HG03558 (cell line): ENCODE measurements around the gene DPF1.

ENCODE experiments used
- ATAC-seq: cut with Tn5 transposase; IDR thresholded peaks from one replicate; pipeline ENCODE4 v1.9.1; 2021; ENCODE audit warnings: moderate number of reproducible peaks; ENCODE audit not compliant: unreplicated experiment; ENCODE audit errors: extremely low read depth

DPF1 gene

DNA sequence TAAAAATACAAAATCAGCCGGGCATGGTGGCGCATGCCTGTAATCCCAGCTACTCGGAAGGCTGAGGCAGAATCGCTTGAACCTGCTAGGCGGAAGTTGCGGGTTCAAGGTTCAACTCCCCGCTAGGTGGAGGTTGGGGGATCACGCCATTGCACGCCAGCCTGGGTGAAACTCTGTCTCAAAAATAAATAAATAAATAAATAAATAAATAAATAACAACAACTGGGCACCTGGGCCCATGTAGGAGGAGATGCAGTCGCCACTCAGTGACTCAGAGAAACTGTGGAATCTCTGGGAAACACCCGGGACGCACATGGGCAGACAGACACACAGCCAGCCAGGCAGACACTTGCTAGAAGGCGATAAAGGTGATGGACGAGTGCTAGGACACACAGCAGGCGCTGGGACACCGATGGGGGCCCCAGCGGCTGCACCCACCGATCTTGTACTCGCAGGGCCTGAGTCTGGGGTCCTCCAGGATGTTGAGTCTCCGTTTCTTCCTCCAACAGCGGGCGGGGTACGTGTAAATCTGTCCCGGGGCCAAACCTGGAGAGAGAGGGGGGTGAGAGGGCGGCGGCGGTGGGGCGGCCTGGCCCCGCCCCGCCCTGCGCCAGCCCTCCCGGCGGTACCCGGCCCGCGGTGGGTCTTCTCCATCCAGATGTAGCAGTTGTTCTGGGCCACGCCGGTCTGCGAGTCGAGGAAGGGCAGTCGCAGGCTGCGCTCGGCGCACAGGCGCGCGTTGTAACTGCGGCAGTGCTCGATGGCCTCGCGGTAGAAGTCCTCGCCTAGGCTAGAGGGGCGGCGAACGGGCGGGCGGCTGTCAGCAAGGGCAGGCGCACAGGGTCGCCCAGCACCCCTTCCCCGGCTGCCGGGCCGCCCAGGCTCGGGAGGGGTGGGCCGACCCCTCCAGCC lies 1.8 kb downstream of the DPF1 start:
- no peak for ATAC-seq

DNA sequence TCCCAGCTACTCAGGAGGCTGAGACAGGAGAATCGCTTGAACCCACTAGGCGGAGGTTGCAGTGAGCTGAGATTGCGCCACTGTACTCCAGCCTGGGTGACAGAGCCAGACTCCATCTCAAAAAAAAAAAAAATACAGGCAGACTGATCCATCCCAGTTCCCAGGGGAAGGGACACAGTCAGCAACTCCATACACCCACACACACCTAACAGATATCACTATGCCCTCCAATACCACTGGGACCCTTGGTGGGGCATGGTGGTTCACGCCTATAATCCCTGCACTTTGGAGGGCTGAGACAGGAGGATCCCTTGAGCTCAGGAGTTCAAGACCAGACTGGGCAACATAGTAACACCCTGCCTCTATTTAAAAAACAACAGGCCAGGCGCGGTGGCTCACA lies 2.6 kb downstream of the DPF1 start:
- ATAC-seq: no peak

DNA sequence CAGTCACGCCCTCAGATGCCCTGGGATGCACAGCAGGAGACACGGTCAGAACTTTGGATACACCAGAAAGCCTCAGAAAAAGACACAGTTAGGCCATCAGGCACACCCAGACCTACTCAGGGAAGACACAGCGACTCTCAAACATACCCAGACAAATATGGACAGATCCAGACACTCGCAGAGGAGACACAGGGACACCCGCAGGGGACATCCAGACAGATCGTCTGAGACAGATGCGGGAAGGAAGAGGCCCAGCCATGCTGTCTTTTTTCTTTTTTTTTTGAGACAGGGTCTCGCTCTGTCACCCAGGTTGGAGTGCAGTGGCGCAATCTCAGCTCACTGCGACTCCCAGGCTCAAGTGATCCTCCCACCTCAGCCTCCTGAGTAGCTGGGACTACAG lies 4.8 kb downstream of the DPF1 start:
- no peak for ATAC-seq

DNA sequence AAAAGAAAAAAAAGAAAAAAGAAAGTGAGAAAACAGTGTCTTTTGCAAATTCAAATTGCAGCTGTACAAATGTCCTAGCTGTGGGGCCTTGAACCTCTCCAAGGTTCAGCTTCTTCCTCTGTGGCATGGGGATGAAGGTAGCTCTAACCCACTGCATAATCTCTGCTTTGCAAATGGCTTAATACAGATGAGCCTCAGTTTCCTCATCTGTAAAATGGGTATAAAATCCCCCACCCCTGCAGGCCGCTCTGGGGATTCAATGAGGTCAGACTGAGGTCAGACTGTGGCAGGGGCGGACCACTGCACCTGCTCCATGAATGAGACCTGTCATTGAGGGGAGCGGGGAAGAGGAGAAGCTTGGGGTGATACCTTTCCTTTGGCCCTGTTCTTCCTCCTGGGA lies 5.8 kb downstream of the DPF1 start:
- ATAC-seq: no peak

DNA sequence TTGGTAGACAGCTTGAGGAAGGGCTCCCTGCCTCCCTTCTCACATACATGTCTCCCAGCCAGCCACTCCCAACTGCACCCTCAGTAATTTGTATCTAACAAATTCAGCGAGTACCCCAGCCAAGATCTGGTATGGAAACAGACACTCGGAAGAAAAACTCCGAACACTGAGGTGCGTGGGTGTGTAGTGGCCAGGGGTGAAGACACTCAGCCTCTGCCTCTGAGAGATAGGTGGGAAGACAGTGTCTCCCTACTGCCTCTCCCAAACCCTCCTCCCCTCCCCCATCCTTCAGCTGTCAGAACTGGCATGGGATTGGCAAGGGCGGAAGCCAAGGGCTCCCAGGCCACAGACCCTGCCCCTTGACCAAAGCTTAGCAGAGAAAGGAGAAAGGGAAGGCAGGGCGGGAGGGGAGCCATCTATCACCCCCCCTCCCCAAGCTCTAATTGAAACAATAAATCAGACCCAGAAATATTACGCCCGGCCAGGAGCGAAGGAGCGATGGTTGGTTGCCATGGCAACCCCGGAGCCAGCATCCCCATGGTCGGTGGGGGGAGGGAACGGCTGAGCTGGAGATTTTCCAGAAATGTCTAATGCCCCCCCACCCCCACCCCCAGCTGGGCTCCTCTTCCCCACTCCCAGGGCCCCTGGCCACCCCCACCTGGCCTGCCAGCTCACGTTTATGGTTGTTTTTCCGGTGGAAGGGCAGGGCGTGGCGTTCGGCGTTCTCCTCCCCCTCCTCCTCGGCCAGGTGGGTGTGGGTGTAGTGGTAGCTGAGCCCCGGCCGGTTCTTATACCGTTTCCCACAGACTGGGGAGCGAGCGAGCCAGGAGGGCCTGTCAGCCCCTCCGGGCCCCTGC lies 7.0 kb downstream of the DPF1 start:
- ATAC-seq: no peak

DNA sequence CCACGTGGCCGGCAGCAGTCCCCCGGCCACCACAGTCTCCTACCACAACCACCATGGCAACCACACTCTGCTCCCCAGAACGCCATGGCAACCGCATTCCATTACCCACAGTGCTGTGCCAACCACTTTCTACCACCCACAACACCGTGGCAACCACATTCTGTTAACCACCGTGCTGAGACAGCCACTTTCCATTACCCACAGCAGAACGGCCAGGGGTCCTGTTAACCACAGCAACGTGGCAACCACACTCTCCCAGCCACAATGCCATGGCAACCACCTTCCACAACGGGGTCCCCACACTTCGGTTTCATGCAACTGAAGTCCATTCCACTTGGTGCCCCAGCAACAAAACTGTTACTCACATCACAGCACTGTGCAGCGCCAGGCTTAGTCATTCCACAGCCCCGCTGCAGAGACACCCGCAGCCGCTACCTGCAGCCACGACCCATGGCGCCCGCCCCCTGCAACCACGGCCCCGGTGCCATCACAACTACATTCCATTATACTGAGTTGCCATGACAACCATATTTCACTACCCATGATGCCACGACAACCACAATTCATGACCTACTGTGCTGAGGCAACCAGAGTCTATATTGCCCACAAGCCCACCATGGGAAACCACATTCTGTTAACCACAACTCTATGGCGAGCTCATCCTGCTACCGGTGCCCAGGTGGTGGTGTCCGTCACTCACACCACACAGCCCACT lies 10.0 kb downstream of the DPF1 start:
- ATAC-seq: no peak

DNA sequence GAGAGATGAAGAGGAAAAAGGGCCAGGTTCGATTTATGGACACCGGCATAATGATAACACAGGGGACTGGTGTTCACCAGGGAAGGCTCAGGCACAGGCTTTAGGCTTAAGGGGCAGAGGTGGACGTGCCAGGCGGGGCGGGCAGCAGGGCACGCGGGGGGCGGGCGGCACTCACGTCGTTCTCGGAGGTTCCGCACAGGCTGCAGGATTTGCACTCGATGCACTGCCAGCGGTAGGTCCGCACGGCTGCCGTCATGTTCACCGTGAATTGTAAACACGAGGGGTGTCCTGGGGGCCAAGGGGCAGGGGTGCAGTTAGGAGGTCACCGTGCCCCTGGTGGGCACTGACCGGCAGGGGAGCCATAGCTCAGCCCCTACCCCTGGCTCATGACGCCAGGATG lies 10.6 kb downstream of the DPF1 start:
- ATAC-seq: no peak

DNA sequence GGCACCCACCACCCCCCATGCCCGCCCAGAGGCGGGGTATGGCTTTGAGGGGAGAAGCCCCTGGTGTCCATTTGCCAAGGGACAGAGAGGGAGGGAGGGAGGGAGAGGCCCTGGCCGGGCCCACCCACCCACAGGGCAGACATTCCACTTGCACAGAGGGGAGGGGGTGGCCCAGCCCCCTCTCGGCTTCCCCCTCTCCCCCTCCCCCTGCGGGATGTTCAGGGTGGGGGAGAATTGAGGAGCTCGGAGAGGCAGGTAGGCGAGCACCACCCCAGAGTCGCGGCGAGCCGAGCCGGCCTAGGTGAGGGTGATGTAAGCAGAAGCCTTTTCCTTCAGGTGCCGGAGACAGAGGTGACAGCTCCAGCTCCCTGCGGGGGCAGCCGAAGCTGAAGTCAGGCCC lies 12.3 kb downstream of the DPF1 start:
- no peak for ATAC-seq

DNA sequence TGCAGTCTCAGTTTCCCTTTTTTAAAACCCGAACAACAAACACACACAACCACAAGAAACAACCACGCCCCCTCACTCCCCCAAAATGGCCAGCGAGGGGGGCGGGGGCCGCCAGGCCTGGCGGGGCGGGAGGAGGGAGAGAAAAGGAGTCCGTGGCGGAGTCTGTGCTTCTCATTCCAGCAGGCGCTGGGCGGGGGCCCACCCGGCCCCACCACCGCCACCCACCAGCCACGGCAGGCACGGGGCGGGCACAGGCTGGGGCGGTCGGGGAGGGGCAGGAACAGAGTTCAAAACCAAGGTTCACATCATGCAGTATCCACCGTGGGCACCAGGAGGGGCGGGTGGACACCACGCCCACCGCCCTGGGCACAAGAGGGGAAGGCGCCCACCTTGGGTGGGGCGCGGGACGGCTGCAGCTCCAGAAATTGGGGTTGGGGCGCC lies 12.9 kb downstream of the DPF1 start:
- ATAC-seq: no peak

DNA sequence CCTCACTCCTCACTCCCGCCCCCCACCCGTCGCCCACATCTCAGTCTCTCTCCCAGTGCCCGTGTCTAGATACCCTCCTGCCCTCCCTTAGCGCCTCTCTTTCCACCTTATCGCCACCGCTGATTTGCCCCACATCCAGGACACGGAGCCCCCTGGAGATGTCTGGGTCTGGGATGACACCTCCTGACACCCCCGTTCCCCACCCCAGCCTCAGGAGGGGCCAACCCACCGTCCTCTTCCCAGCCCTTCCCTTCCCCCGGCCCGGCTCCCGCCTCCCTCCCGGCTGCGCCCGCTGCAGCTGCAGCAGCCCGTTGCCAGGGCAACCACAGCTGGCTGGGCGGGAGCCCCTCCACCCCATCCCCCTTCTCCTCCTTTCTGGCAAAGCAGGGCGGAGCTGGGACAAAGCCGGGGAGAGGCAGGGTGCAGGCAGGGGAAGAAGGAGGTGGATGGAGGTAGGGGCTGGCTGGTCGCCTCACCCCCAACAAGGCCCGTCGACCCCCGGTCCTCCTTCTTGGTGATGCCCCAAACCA lies 13.5 kb downstream of the DPF1 start:
- ATAC-seq: no peak

DNA sequence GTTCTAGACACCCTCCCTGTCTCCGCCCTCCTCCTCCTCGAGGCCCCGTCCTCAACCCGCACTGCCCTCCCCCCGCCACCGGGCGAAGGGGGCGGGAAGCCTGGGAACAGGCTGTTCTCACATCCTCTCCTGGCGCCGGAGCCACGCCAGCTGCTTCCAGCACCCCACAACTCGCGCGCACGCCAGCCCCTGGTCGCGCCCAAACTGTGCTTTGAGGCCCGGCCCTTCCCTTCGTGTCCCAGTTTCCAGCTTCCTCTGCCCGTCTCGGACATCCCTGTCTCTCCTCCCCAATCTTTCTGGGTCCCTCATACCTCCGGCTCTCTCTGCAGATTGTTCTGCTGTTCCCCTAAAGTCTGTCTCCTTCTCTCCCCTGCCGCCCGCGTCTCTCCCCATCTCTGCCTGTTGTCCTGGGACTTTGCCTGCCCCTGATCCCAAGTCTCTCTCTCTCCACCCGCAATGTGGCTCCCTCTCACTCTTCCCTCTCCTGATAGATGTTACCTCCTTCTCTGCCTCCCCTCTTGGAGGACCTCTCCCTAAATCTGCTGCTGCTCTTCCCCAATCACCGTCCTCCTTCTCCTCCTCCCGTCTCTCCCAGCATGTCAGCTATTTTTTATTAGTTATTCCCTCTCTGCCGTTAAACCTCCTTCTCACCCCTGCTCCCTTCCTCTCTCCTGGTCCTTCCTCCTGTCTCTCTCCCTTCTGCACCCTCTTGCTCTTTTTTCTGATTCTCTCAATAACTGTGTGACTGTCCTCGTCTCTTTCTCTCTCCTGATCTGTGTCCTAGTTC lies 14.2 kb downstream of the DPF1 start:
- no peak for ATAC-seq

DNA sequence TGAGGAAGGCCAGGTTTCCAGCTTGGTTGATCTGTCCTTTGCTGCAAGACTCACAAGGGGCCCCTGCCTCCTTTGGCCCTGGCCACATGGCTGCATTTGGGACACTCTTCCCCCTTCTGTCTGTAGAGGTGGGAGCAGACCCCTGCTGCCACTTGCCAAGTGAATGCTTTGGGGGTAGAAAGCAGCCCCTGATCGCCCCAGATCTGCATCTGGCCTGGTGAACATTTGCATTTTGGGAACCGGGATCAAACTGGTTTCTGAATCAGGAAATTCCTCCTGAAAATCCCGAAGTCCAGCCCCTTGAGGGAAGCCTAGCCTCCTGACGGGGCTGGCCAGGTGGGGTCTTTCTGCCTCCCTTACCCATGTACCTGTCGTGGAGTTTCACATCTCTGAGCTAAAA lies 14.9 kb downstream of the DPF1 start:
- no peak for ATAC-seq

DNA sequence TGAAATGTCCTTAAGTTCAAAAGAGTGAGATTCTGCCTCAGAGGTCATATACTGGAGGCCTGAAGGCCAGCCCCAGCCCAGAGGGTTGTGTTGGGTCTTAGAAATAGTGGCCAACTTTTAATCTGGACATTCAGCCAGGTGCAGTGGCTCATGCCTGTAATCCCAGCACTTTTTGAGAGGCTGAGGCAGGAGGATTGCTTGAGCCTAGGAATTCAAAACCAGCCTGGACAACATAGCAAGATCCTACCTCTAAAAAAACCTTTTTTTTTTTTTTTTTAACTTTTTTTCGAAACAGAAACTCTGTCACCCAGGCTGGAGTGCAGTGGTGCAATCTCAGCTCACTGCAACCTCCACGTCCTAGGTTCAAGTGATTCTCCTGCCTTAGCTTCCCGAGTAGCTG lies 15.5 kb downstream of the DPF1 start:
- no peak for ATAC-seq

DNA sequence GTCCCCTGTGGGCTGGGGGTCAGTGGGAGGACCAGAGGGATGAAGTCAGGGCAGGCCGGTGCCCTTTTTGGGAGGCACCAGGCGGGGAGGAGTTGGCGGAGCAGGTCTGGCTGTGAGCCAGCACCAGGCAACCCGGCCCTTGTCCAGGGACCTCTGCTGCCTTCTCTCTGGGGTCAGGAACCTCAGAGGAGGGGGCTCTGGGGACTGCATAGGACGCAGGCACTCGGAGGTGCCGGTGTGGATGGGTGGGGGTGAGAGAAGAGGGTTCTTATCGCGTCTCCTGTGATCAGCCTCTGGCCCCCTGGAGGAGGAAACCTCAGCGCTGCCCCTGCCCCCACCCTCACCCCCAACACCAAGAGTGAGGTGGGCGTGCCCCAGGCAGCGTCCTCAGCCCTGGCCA lies 16.5 kb downstream of the DPF1 start:
- no peak for ATAC-seq

DNA sequence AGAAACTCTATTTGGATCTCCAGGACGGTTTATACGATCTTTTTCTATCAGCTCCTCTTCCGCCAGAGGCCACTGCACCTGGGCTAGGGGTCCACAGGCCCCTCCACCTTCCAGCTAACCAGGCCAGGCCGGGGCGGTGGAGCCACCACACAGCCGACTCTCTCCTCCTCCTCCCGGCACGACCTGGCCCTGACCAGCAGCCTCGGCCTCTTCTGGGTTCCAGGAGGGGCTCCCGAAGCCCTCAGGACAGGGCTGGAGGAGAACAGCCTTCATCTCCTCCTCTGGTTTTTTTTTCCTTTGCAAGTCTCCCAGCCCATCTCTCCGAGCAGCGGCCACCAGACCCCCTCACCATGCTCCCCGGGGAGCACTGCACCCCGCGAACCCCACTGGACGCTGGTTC lies 17.1 kb downstream of the DPF1 start:
- no peak for ATAC-seq

DNA sequence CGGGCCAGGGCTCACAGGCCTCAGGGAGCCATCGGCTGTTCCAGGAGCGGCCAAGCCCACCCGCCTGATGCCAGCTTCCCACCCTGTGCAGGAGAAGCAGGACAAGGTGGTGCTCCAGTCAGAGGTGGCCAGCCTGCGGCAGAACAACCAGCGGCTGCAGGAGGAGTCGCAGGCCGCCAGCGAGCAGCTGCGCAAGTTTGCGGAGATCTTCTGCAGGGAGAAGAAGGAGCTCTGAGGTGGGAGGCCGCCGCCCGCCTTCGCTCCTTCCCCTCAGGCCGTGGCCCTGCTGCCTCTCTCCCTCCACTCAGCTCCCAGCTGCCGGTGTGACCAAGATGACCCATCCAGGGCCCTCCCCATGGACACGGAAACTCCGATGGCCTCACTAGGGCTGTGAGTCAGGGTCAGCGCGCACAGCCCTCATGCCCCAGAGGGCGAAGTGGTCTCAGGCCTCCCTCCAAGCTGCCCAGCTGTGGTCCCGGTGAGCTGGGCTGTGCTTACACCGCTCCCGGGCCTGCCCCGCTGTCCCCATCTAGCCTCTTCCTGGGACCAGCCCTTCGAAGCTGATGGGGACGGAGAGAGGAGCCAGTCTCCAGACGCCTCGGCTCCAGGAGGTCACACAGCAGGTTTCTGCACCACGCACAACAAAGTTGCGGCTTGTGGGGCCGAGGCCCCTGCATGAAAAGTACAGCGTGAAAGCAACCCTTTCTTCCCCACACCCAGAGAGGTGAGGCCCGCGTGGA lies 17.8 kb downstream of the DPF1 start:
- no peak for ATAC-seq

DNA sequence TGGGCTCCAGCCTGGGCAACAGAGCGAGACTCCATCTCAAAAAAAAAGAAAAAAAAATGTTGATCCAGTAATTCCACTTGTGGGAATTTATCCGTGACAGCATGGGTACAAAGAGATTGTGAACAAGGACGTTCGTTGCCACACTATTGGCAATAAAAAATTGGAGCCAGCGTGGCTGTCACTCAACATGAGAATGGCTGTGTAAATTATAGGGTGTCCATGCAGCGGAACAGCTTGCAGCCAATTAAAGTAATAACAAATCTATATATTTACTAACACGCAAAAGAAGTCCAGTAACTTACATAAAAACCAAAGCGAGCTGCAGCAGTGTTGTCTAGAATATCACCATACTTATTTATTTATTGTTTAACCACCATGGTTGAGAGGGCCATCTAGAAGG lies 19.3 kb downstream of the DPF1 start:
- ATAC-seq: no peak

DNA sequence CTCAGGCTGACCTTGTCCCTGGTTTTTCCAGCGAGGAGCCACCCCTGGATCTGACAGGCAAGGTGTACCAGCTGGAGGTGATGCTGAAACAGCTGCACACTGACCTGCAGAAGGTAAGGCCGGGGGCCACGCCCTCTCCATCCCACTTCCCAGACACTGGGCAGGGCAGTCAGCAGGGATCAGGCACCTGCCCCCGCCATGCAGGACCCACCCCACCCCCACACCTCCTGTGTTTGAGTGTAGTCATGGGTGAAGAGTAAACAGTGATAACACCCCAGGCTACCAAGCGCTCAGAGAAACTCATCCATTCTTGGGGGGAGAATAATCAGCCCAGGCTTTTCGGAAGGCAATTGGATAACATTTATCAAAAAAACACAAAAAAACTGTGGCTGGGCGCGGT lies 19.9 kb downstream of the DPF1 start:
- no peak for ATAC-seq

DNA sequence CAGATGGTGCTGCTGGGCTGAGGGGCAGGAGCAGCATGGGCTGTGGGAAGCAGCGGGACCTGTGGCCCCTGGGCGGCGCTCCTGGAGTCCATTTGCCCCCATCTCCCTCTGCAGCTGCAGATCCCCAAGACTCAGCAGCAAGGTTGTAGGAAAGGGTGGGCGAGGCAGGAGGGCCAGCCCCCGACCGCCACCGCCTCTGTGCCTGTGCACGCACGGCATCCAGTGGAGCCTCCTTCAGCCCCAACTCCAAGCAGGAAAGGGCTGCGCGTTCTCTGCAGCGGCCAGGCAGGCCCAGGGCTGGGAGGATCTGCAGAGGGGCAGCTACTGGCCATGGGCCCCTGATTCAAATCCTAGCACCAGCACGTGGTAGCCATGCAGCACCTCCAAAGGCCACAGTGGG lies 20.8 kb downstream of the DPF1 start:
- no peak for ATAC-seq
